CD4-positive, CD25-positive, alpha-beta regulatory T cell (primary cell): Measurements from ENCODE around the gene MORC1. TPM values are rescaled to one million over a fixed set of nuclear protein-coding genes. Genes with fewer than 3 reads are reported as not detected.

ENCODE experiments used
- ATAC-seq, 2 donors: fragments of 150-1000 bp; cut with Tn5 transposase; one replicate each; pipeline ENCODE4 v1.10.0; 2021; ENCODE audit warnings: low read depth in 2 of 2, moderate number of reproducible peaks in 2 of 2, moderate library complexity in 1 of 2
- DNase-seq, 3 donors: peaks; one replicate each; pipeline versions ENCODE4 v3.0.0 to v3.0.0-alpha.2; 2012 to 2022; ENCODE audit warnings: mixed read lengths in 1 of 3
- H3K27ac ChIP-seq: one replicate; pipeline ENCODE4 v1.7.0; 2013; ENCODE audit warnings: mild to moderate bottlenecking, low read length; ENCODE audit not compliant: insufficient read depth, poor library complexity, severe bottlenecking
- H3K27me3 ChIP-seq: one replicate; pipeline ENCODE4 v1.7.0; 2013; ENCODE audit warnings: low read length; ENCODE audit not compliant: control insufficient read depth, insufficient read depth
- H3K36me3 ChIP-seq: one replicate; pipeline ENCODE4 v1.7.0; 2013; ENCODE audit warnings: mild to moderate bottlenecking, low read length, moderate library complexity; ENCODE audit not compliant: control insufficient read depth, insufficient read depth
- H3K4me1 ChIP-seq: 2 replicates; pipeline ENCODE4 v1.7.0; 2013; ENCODE audit warnings: mild to moderate bottlenecking, low read length; ENCODE audit not compliant: insufficient read depth, control insufficient read depth, poor library complexity, severe bottlenecking
- H3K4me3 ChIP-seq: one replicate; pipeline ENCODE4 v1.7.0; 2013; ENCODE audit warnings: low read depth, mild to moderate bottlenecking, low read length, moderate library complexity
- H3K9me3 ChIP-seq, 2 experiments: 1 replicate in 1 of 2; 2 replicates in 1 of 2; pipeline ENCODE4 v1.7.0; 2013; ENCODE audit warnings: low read length in 2 of 2, mild to moderate bottlenecking in 1 of 2, moderate library complexity in 1 of 2; ENCODE audit not compliant: control insufficient read depth in 2 of 2
- H3K27ac Mint-ChIP-seq, 3 donors: one replicate each; pipeline ENCODE4 v1.8.0; 2020 to 2022; ENCODE audit warnings: mild to moderate bottlenecking in 3 of 3, mixed read lengths in 3 of 3, moderate library complexity in 2 of 3
- H3K27me3 Mint-ChIP-seq: one replicate; pipeline ENCODE4 v1.8.0; 2022; ENCODE audit warnings: mild to moderate bottlenecking, mixed read lengths
- H3K36me3 Mint-ChIP-seq: one replicate; pipeline ENCODE4 v1.8.0; 2020; ENCODE audit warnings: mixed read lengths
- H3K4me1 Mint-ChIP-seq, 4 donors: one replicate each; pipeline ENCODE4 v1.8.0; 2020 to 2022; ENCODE audit warnings: mixed read lengths in 4 of 4, mild to moderate bottlenecking in 1 of 4
- H3K4me3 Mint-ChIP-seq, 4 donors: one replicate each; pipeline ENCODE4 v1.8.0; 2020 to 2022; ENCODE audit warnings: mild to moderate bottlenecking in 4 of 4, mixed read lengths in 4 of 4, moderate library complexity in 3 of 4
- H3K9me3 Mint-ChIP-seq, 7 donors: one replicate each; pipeline ENCODE4 v1.8.0; 2020 to 2022; ENCODE audit warnings: mixed read lengths in 7 of 7, mild to moderate bottlenecking in 3 of 7, moderate library complexity in 2 of 7
- polyA plus RNA-seq, 4 donors: library from polyadenylated mRNA; unstranded; fragments of 300-500 nt; fragmentation: Illumina TruSeq; gene quantifications; one replicate each; pipeline ENCODE4 v1.2.3, GENCODE V29; 2021
- total RNA-seq: library from RNA; stranded (reverse); gene quantifications from one replicate; pipeline ENCODE4 v1.2.3, GENCODE V29; 2022

MORC1 gene
- 0.12 TPM for total RNA-seq
- not detected for polyA plus RNA-seq

DNA sequence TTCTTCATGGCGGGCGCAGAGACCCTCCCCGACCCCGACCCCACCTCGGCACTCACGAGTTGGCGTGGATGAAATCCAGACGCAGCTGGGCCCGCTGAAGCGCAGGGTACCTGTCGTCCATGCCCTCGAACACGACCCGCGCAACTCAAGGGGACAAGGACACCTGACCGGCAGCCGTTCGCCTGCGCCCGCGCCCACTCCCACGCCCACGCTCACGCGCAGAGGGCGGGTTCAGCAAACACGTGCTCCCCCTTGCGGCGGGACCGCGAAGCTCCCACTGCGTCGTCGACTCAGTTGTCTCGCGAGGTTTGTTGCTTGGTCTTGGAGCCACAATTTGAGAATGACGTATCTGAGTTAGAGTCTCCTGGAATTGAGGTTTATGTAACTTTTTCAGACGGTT, at the start of gene MORC1:
MORC1 (minus strand) TSS at position 196 of the 400 bp plus-strand sequence; CDS start at position 121, 75 bp downstream.
- Histone ChIP-seq H3K36me3 (no peaks in the 10 kb centered on the region), H3K4me3 (no peak within 1 kb of the TSS), H3K4me1 (no peaks in the 10 kb centered on the region), H3K27ac (no peak within 1 kb of the TSS), H3K27me3 (no peaks in the 10 kb centered on the region), H3K9me3 (no peaks in the 10 kb centered on the region)
- Mint-ChIP-seq H3K36me3 (no peaks in the 10 kb centered on the region), H3K27ac (no peak within 1 kb of the TSS), H3K4me3 (peak within 1 kb of the TSS in 1 of 4 donors; percentile 53), H3K4me1 (no peaks in the 10 kb centered on the region), H3K27me3 (peaks cover 14% of the 10 kb centered on the region), H3K9me3 (peaks cover 0 to 10% (median 0%) of the 10 kb centered on the region in 7 donors)
- DNase-seq, result no peak
- no peak for ATAC-seq

- Mint-ChIP-seq H3K36me3 (no peaks in the 10 kb centered on the region), H3K27ac (no peak overlapping the region), H3K4me1 (no peaks in the 10 kb centered on the region), H3K27me3 (peaks cover 4% of the 10 kb centered on the region), H3K9me3 (peaks cover 0 to 1% (median 0%) of the 10 kb centered on the region in 7 donors), H3K4me3 (no peak overlapping the region)
- H3K27ac ChIP-seq, result no peak overlapping the region
- H3K36me3 ChIP-seq, result no peaks in the 10 kb centered on the region
- DNase-seq (no peak), ATAC-seq (no peak)
- H3K4me3 ChIP-seq, result no peak overlapping the region
- H3K9me3 ChIP-seq, result no peaks in the 10 kb centered on the region
- no peaks in the 10 kb centered on the region for H3K27me3 ChIP-seq
- H3K4me1 ChIP-seq, result no peaks in the 10 kb centered on the region
Observed at GRCh38 chr3:109165905-109166304, 48.0 kb upstream of the MORC1 start.

GRCh38 chr3:109161487-109162123, 43.7 kb upstream of the MORC1 start:
- H3K4me1 ChIP-seq, result no peaks in the 10 kb centered on the region
- Mint-ChIP-seq H3K27me3 (peaks cover 4% of the 10 kb centered on the region), H3K4me1 (no peaks in the 10 kb centered on the region), H3K27ac (no peak overlapping the region), H3K9me3 (peaks cover 0 to 2% (median 0%) of the 10 kb centered on the region in 7 donors), H3K36me3 (no peaks in the 10 kb centered on the region), H3K4me3 (no peak overlapping the region)
- H3K27me3 ChIP-seq, result no peaks in the 10 kb centered on the region
- no peak overlapping the region for H3K4me3 ChIP-seq
- no peaks in the 10 kb centered on the region for H3K36me3 ChIP-seq
- ATAC-seq, result no peak
- H3K9me3 ChIP-seq, result no peaks in the 10 kb centered on the region
- no peak overlapping the region for H3K27ac ChIP-seq
- DNase-seq, result no peak

DNA sequence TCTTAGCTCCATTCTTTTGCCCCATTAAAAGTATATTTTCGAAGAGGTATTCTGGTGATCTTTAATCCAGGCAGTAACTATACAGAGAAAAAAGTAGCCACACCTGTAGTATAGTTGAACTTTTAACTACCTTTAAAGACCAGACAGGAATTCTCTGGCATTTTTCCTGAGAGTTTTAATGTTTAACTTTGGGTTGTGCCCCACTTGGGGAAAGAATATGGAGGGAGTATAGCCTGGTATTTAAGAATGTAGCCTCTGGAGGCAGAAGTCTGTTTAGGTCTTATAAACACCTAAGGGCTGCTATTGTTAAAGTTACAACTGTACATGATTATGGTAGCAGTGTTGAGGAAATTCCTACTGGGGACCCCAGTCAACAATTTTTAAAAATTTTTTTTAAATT, 37.9 kb upstream of the MORC1 start:
- H3K4me3 ChIP-seq, result no peak overlapping the region
- H3K27ac Mint-ChIP-seq, result no peak overlapping the region
- peaks cover 0 to 2% (median 0%) of the 10 kb centered on the region in 7 donors for H3K9me3 Mint-ChIP-seq

DNA sequence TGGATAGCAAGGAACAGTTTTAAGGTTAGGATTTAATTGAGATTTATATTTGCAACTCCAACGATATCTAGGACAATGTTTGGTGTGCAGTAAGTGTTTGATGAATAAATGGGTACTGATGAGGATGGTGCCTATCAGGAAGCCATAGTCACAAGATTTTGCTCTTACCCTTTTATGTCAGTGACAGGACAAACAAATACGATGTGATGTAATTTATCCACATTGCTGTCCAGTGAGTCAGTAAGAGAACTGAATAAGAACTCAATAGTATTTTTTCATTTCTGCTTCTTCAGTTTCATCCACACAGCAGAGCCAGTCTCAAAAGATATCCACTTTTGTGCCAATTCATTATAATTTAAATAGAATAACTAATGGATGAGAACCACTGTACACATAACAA, 37.0 kb upstream of the MORC1 start:
- Histone ChIP-seq H3K4me1 (no peaks in the 10 kb centered on the region), H3K36me3 (no peaks in the 10 kb centered on the region), H3K9me3 (no peaks in the 10 kb centered on the region), H3K27me3 (no peaks in the 10 kb centered on the region), H3K27ac (no peak overlapping the region), H3K4me3 (no peak overlapping the region)
- no peaks in the 10 kb centered on the region for H3K27me3 Mint-ChIP-seq
- no peak overlapping the region for H3K27ac Mint-ChIP-seq
- no peak overlapping the region for H3K4me3 Mint-ChIP-seq
- H3K36me3 Mint-ChIP-seq, result no peaks in the 10 kb centered on the region
- DNase-seq, result no peak
- peaks cover 0 to 1% (median 0%) of the 10 kb centered on the region in 7 donors for H3K9me3 Mint-ChIP-seq
- no peak for ATAC-seq
- no peaks in the 10 kb centered on the region for H3K4me1 Mint-ChIP-seq

More for the DNA sequence above, 37.9 kb upstream of the MORC1 start:
- Histone ChIP-seq H3K36me3 (no peaks in the 10 kb centered on the region), H3K4me1 (no peaks in the 10 kb centered on the region), H3K27me3 (no peaks in the 10 kb centered on the region), H3K27ac (no peak overlapping the region), H3K9me3 (no peaks in the 10 kb centered on the region)
- no peaks in the 10 kb centered on the region for H3K36me3 Mint-ChIP-seq
- H3K4me3 Mint-ChIP-seq, result no peak overlapping the region
- DNase-seq, result no peak
- no peaks in the 10 kb centered on the region for H3K4me1 Mint-ChIP-seq
- ATAC-seq, result no peak
- H3K27me3 Mint-ChIP-seq, result no peaks in the 10 kb centered on the region

DNA sequence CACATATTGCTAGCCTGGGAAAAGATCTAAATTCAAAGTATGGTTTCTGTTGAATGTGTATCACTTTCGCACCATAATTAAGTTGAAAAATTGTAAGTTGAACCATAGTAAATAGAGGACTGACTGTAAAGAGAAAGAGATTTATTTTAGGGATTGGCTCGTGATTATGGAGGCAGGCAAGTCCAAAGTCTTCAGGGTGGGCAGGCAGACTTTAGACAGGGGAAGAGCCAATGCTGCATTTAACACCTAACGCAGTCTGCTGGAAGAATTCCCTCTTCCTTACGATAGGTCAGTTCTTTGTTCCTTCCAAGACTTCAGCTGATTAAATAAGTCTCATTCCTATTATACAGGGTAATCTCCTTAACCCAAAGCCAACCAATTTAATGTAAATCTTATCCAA, 34.4 kb upstream of the MORC1 start:
- Histone ChIP-seq H3K4me1 (no peaks in the 10 kb centered on the region), H3K4me3 (no peak overlapping the region), H3K9me3 (no peaks in the 10 kb centered on the region), H3K27ac (no peak overlapping the region), H3K36me3 (no peaks in the 10 kb centered on the region), H3K27me3 (no peaks in the 10 kb centered on the region)
- Mint-ChIP-seq H3K27me3 (no peaks in the 10 kb centered on the region), H3K27ac (no peak overlapping the region), H3K36me3 (no peaks in the 10 kb centered on the region), H3K4me1 (no peaks in the 10 kb centered on the region), H3K4me3 (no peak overlapping the region), H3K9me3 (peaks cover 0 to 4% (median 0%) of the 10 kb centered on the region in 7 donors)
- ATAC-seq (no peak), DNase-seq (no peak)

DNA sequence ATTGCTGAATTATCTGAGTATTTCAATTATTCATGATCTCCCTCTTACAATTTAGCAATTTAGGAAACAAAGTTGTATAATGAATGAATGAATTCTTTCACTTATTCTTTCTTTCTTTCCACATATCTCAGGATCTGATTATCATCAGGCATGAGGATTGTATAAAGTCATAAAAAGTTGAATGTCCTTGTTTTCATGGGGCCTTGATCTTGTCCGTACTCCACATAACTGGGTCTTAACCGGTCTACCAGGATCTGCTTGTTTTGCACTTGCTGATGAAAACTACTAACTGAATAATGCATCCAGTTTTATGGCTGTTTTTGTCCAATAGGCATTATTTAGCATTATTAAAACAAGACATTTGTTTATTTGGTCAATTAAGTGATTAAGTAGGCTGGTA, 31.1 kb upstream of the MORC1 start:
- DNase-seq (no peak), ATAC-seq (no peak)
- Mint-ChIP-seq H3K4me3 (no peak overlapping the region), H3K9me3 (peaks cover 0 to 4% (median 0%) of the 10 kb centered on the region in 7 donors), H3K27ac (no peak overlapping the region), H3K27me3 (no peaks in the 10 kb centered on the region), H3K36me3 (no peaks in the 10 kb centered on the region), H3K4me1 (no peaks in the 10 kb centered on the region)
- no peak overlapping the region for H3K4me3 ChIP-seq
- H3K9me3 ChIP-seq, result no peaks in the 10 kb centered on the region
- no peak overlapping the region for H3K27ac ChIP-seq
- H3K36me3 ChIP-seq, result no peaks in the 10 kb centered on the region
- no peaks in the 10 kb centered on the region for H3K27me3 ChIP-seq
- H3K4me1 ChIP-seq, result no peaks in the 10 kb centered on the region

DNA sequence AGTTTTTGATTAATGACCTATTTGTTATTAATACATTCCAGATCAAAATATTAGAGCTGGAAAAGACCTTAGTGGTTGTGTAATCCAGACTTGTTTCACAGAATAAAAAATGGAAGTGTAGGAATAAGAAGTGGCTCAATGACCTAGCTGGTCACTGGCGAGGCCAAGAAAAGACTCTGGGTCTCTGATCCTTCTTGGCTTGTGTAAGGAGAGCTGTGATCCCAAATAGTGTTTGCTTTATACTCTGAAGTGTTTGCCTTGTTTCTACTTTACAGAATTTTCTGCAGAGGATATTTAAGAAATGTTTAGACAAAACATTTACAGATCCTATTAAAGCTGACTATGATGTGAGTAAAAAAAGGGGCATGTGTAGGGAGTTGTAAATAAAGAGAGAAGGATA, 25.7 kb upstream of the MORC1 start:
- H3K27ac Mint-ChIP-seq, result no peak overlapping the region

More for the DNA sequence above, 25.7 kb upstream of the MORC1 start:
- Histone ChIP-seq H3K27ac (no peak overlapping the region), H3K4me1 (no peaks in the 10 kb centered on the region), H3K36me3 (no peaks in the 10 kb centered on the region), H3K4me3 (no peak overlapping the region), H3K27me3 (no peaks in the 10 kb centered on the region), H3K9me3 (no peaks in the 10 kb centered on the region)
- DNase-seq (no peak), ATAC-seq (no peak)
- H3K4me3 Mint-ChIP-seq, result no peak overlapping the region
- H3K36me3 Mint-ChIP-seq, result no peaks in the 10 kb centered on the region
- no peaks in the 10 kb centered on the region for H3K4me1 Mint-ChIP-seq
- no peaks in the 10 kb centered on the region for H3K27me3 Mint-ChIP-seq
- H3K9me3 Mint-ChIP-seq, result peaks cover 0 to 7% (median 1%) of the 10 kb centered on the region in 7 donors
